B cell (primary cell): ENCODE measurements around the gene SACM1L. TPM values are rescaled to one million over a fixed set of nuclear protein-coding genes. Genes with fewer than 3 reads are reported as not detected.

ENCODE experiments used
- ATAC-seq: fragments of 200-7000 bp; cut with Tn5 transposase; one replicate; pipeline ENCODE4 v1.10.0; 2021; ENCODE audit warnings: low read depth, mild to moderate bottlenecking, moderate number of reproducible peaks, moderate library complexity
- CTCF ChIA-PET: fragments of 350-600 bp; sonication (Branson Sonifier 250); formaldehyde crosslinking; loops from one replicate; lab custom pipeline; 2021; ENCODE audit warnings: antibody characterized with exemption, inconsistent platforms; lab: Charles Lee
- POLR2A ChIA-PET: fragments of 350-600 bp; sonication (Branson Sonifier 250); formaldehyde crosslinking; loops from one replicate; lab custom pipeline; 2021; ENCODE audit warnings: antibody characterized with exemption; lab: Charles Lee
- DNase-seq: peaks from one replicate; pipeline ENCODE4 v3.0.0; 2013
- H2AFZ ChIP-seq: 2 replicates; pipeline ENCODE4 v1.6.1; 2012; ENCODE audit warnings: mild to moderate bottlenecking, low read depth, low read length; ENCODE audit not compliant: insufficient read depth, poor library complexity, severe bottlenecking
- H3K27ac ChIP-seq, 2 donors: 1 replicate in 1 of 2; 2 replicates in 1 of 2; pipeline ENCODE4 v1.5.1; 2012 to 2013; ENCODE audit warnings: low read length in 2 of 2, mild to moderate bottlenecking in 2 of 2, moderate library complexity in 1 of 2
- H3K27me3 ChIP-seq, 4 experiments: fragments of 200-600 bp in 1 of 4; sonication (generic) in 1 of 4; replicated peaks in 1 of 4; 1 replicate in 2 of 4; 2 replicates in 2 of 4; pipeline versions ENCODE4 v1.6.1 to v1.7.0; 2013 to 2016; ENCODE audit warnings: low read length in 3 of 4, mild to moderate bottlenecking in 2 of 4, mixed read lengths in 1 of 4, moderate library complexity in 1 of 4; ENCODE audit not compliant: insufficient read depth in 4 of 4, control insufficient read depth in 3 of 4; ENCODE audit errors: control extremely low read depth in 1 of 4
- H3K36me3 ChIP-seq, 2 experiments: replicated peaks in 1 of 2; 1 replicate in 1 of 2; 2 replicates in 1 of 2; pipeline versions ENCODE4 v1.6.1 to v1.7.1; 2013; ENCODE audit warnings: low read length in 1 of 2; ENCODE audit not compliant: insufficient read depth in 2 of 2, control insufficient read depth in 1 of 2; ENCODE audit errors: control extremely low read depth in 1 of 2, extremely low read depth in 1 of 2
- H3K4me1 ChIP-seq, 2 donors: fragments of 200-600 bp in 1 of 2; sonication (generic) in 1 of 2; 1 replicate in 1 of 2; 2 replicates in 1 of 2; pipeline versions ENCODE4 v1.5.1 to v1.6.1; 2013 to 2017; ENCODE audit warnings: low read length in 2 of 2; ENCODE audit not compliant: control insufficient read depth in 2 of 2, insufficient read depth in 2 of 2
- H3K4me2 ChIP-seq: replicated peaks from 2 replicates; pipeline ENCODE3; 2012; ENCODE audit warnings: mild to moderate bottlenecking, low read depth, low read length; ENCODE audit not compliant: poor library complexity, severe bottlenecking
- H3K4me3 ChIP-seq, 5 experiments: fragments of 200-600 bp in 1 of 5; sonication (generic) in 1 of 5; 1 replicate in 3 of 5; 2 replicates in 2 of 5; pipeline versions ENCODE4 v1.5.1 to v1.7.0; 2011 to 2016; ENCODE audit warnings: low read length in 4 of 5, mild to moderate bottlenecking in 4 of 5, low read depth in 2 of 5, control low read depth in 1 of 5, moderate library complexity in 1 of 5; ENCODE audit not compliant: insufficient read depth in 1 of 5; ENCODE audit errors: control extremely low read depth in 1 of 5, extremely low read depth in 1 of 5
- H3K79me2 ChIP-seq: fragments of 200-600 bp; sonication (generic); one replicate; pipeline ENCODE4 v1.6.0; 2016; ENCODE audit warnings: low read length; ENCODE audit not compliant: control insufficient read depth, insufficient read depth
- H3K9ac ChIP-seq: fragments of 200-600 bp; sonication (generic); 2 replicates; pipeline ENCODE4 v1.6.1; 2017; ENCODE audit warnings: mild to moderate bottlenecking, low read length, moderate library complexity
- H3K9me3 ChIP-seq, 3 donors: one replicate each; pipeline versions ENCODE4 v1.6.1 to v1.7.1; 2013; ENCODE audit warnings: low read length in 2 of 3; ENCODE audit not compliant: control insufficient read depth in 2 of 3, insufficient read depth in 1 of 3; ENCODE audit errors: control extremely low read depth in 1 of 3
- H4K20me1 ChIP-seq: 2 replicates; pipeline ENCODE4 v1.6.0; 2012; ENCODE audit warnings: mild to moderate bottlenecking, low read length; ENCODE audit not compliant: insufficient read depth, control insufficient read depth, poor library complexity, severe bottlenecking
- H3K27ac Mint-ChIP-seq: one replicate; pipeline ENCODE4 v1.8.0; 2021; ENCODE audit warnings: mixed read lengths
- H3K27me3 Mint-ChIP-seq: one replicate; pipeline ENCODE4 v1.8.0; 2021; ENCODE audit warnings: mixed read lengths
- H3K4me1 Mint-ChIP-seq: one replicate; pipeline ENCODE4 v1.8.0; 2021; ENCODE audit warnings: mixed read lengths
- H3K4me3 Mint-ChIP-seq: one replicate; pipeline ENCODE4 v1.8.0; 2021; ENCODE audit warnings: mixed read lengths
- H3K9me3 Mint-ChIP-seq: one replicate; pipeline ENCODE4 v1.8.0; 2022; ENCODE audit warnings: mixed read lengths; ENCODE audit not compliant: insufficient read depth
- EZH2 ChIP-seq: IDR thresholded peaks from 2 replicates; pipeline ENCODE4 v1.6.1; 2012; ENCODE audit warnings: borderline replicate concordance, low read depth, mild to moderate bottlenecking, moderate library complexity, low read length; ENCODE audit not compliant: insufficient read depth, poor library complexity, severe bottlenecking
- WGBS: methylation state at CpG from one replicate; pipeline ENCODE4 v1.1.5; 2013; ENCODE audit warnings: missing lambda C conversion rate; ENCODE audit not compliant: insufficient coverage; 5-methylcytosine and 5-hydroxymethylcytosine counted together
- intact Hi-C: fragments of 100-400 bp; cut with micrococcal nuclease; formaldehyde crosslinking; loops from one replicate; pipeline ENCODE4 v1.10.0; 2022
- polyA plus RNA-seq: library from polyadenylated mRNA; depleted of rRNA; stranded (reverse); fragments of >200 nt; gene quantifications from 2 replicates; pipeline ENCODE4 v1.2.3, GENCODE V29; 2012
- total RNA-seq, 2 donors: library from RNA; stranded (reverse); fragments of 120-200 nt in 1 of 2; gene quantifications; 1 replicate in 1 of 2; 2 replicates in 1 of 2; pipeline versions ENCODE4 v1.2.3 to v1.2.4, GENCODE V29; 2013 to 2022
- TF ChIP-seq, protein P1 (sequence below): fragments of 200-600 bp; IDR thresholded peaks from one replicate; pipeline ENCODE4 v1.8.0; 2022; ENCODE audit warnings: antibody characterized with exemption, mild to moderate bottlenecking

Gene SACM1L
- total and polyA plus RNA-seq, 2 donors (not counting 1 experiment from before 2014, with no cell fraction given): 20.7 to 85.7 TPM

- Histone ChIP-seq H3K9ac (no peak overlapping the region), H3K27ac (no peak overlapping the region), H3K27me3 (peaks cover 0 to 22% (median 14%) of the 10 kb centered on the region in 4 experiments), H3K9me3 (peaks cover 3 to 15% (median 4%) of the 10 kb centered on the region in 3 donors), H4K20me1 (no peaks in the 10 kb centered on the region), H3K79me2 (no peaks in the 10 kb centered on the region), H3K4me1 (peaks cover 28 to 32% of the 10 kb centered on the region in 2 donors), H3K4me2 (no peak overlapping the region), H2AFZ (no peak overlapping the region), H3K36me3 (no peaks in the 10 kb centered on the region), H3K4me3 (no peak overlapping the region)
- ChIA-PET POLR2A (no interaction called here), CTCF (no interaction called here)
- Mint-ChIP-seq H3K4me3 (no peak overlapping the region), H3K4me1 (peaks cover 30% of the 10 kb centered on the region), H3K9me3 (peaks cover 2% of the 10 kb centered on the region), H3K27me3 (peaks cover 25% of the 10 kb centered on the region), H3K27ac (no peak overlapping the region)
- ATAC-seq: no peak
- DNase-seq: no peak
- WGBS: 100% methylated on average over 5 of the region's 7 CpGs
- intact Hi-C loops: no loop called here
- TF ChIP-seq, protein P1, sequence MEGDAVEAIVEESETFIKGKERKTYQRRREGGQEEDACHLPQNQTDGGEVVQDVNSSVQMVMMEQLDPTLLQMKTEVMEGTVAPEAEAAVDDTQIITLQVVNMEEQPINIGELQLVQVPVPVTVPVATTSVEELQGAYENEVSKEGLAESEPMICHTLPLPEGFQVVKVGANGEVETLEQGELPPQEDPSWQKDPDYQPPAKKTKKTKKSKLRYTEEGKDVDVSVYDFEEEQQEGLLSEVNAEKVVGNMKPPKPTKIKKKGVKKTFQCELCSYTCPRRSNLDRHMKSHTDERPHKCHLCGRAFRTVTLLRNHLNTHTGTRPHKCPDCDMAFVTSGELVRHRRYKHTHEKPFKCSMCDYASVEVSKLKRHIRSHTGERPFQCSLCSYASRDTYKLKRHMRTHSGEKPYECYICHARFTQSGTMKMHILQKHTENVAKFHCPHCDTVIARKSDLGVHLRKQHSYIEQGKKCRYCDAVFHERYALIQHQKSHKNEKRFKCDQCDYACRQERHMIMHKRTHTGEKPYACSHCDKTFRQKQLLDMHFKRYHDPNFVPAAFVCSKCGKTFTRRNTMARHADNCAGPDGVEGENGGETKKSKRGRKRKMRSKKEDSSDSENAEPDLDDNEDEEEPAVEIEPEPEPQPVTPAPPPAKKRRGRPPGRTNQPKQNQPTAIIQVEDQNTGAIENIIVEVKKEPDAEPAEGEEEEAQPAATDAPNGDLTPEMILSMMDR: no peak
- TF ChIP-seq EZH2: no peak
Measured at GRCh38 chr3:45792516-45793172, 103.4 kb downstream of the SACM1L start.

DNA sequence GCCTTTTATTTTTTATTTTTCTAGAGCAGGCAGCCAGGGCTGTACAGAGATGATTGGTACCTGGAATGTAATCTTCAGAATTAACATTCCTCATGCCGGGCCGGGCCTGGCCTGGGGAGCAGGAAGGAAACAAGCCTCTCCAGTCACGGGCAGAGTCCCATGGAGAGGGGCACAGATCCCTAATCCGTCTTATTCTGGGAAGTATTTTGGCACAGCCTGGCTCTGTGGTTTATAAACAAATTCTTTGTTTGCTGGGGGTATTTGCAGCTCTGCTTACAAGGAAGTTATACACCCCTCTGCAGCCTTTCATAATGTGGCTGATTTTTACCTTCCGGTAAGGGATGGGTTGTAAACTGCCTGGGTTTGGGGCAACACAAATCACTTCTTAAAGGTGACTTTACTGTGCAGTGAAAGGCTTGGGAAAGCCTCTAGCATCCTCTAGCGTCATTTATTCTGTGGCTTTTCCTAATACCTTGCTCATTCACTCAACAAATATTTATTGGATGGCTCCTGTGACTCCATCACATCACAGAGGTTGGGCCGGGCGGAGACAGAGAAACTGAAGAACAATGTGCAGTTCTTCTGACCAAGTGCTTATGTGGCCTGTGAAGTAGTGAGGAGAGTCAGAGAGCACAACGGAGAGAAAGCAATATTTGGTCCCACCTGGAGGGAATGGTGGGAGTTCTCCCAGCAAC lies 104.4 kb downstream of the SACM1L start:
- Histone ChIP-seq H3K9ac (no peak overlapping the region), H3K36me3 (no peaks in the 10 kb centered on the region), H3K27me3 (peaks cover 0 to 24% (median 18%) of the 10 kb centered on the region in 4 experiments), H3K4me1 (peaks cover 28 to 32% of the 10 kb centered on the region in 2 donors), H3K79me2 (no peaks in the 10 kb centered on the region), H2AFZ (no peak overlapping the region), H3K27ac (no peak overlapping the region), H3K9me3 (peaks cover 3 to 15% (median 4%) of the 10 kb centered on the region in 3 donors), H4K20me1 (no peaks in the 10 kb centered on the region), H3K4me3 (no peak overlapping the region), H3K4me2 (no peak overlapping the region)
- no peak for DNase-seq
- peaks cover 30% of the 10 kb centered on the region for H3K4me1 Mint-ChIP-seq
- TF ChIP-seq, protein P1: no peak
- no peak for TF ChIP-seq EZH2
- peaks cover 31% of the 10 kb centered on the region for H3K27me3 Mint-ChIP-seq
- CTCF ChIA-PET: no interaction called here
- no peak overlapping the region for H3K27ac Mint-ChIP-seq
- H3K4me3 Mint-ChIP-seq: no peak overlapping the region
- POLR2A ChIA-PET: no interaction called here
- intact Hi-C loops: no loop called here
- no peak for ATAC-seq
- H3K9me3 Mint-ChIP-seq: peaks cover 2% of the 10 kb centered on the region
- WGBS: 90% methylated on average over 5 of the region's 9 CpGs
